Mucosa of gallbladder (tissue), 1 donor: ENCODE results near the gene PDK1. TPM values are rescaled to one million over a fixed set of nuclear protein-coding genes. Genes with fewer than 3 reads are reported as not detected.
A peak's percentile ranks its signal among the peaks of the same experiment; 100 is the strongest.
"Not testable (repeated sequence)": the region's sequence is repeated elsewhere in the genome, so short reads cannot be mapped to it uniquely, and the experiment has no call there.

Experiments used
- DNase-seq: peaks from one replicate; pipeline ENCODE4 v3.0.0-alpha.2; 2020; ENCODE audit warnings: low spot score
- total RNA-seq: library from RNA; stranded (reverse); gene quantifications from one replicate; pipeline ENCODE4 v1.2.1, GENCODE V29; 2021
- donor health status: DM: no; HTN: no; CAD: no.

PDK1 gene
- total RNA-seq, 1 donor from 2014 or later = 17.7 TPM

DNA sequence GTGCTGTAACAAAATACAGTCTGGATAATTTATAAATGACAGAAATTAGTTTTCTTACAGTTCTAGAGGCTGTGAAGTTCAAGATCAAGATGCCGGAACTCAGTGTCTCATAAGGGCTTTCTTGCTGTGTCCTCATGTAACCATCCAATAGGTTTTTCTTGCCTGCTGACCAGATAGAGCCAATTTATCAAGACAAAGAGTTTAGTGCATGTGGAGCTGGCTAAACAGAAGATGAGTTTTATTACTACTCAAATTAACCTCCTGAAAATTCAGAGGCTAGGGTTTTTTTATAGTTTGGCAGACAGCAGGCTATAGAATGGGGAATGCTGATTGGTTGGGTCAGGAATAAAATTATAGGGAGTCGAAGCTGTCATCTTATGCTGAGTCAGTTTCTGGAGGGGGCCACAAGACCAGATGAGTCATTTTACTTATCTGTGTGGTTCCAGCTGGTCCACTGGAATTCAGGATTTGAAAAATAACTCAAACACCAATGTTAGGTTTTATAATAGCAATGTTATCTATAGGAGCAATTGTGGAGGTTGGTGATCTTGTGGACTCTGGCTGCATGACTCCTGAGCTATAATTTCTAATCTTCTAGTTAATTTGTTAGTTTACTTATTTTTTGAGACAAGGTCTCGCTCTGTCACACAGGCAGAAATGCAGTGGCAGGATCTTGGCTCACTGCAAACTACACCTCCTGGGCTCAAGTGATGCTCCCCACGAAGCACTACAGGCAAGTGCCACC, 3.2 kb upstream of the PDK1 start:
- DNase-seq = no peak

GRCh38 chr2:172554352-172555271, 1.3 kb upstream of the PDK1 start:
- DNase-seq = no peak

DNA sequence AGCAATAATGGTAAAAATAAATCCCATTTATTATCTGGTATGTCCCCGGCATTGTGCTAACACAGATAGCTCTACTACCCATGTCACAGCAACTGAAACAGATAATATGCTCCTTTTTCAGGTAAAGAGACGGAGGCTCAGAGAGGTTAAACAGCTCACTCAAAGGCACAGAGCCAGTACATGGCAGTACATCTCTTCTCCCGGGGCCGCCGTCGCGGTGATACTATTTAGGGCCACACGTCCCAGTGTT, 693 bp upstream of the PDK1 start:
- no peak for DNase-seq

DNA sequence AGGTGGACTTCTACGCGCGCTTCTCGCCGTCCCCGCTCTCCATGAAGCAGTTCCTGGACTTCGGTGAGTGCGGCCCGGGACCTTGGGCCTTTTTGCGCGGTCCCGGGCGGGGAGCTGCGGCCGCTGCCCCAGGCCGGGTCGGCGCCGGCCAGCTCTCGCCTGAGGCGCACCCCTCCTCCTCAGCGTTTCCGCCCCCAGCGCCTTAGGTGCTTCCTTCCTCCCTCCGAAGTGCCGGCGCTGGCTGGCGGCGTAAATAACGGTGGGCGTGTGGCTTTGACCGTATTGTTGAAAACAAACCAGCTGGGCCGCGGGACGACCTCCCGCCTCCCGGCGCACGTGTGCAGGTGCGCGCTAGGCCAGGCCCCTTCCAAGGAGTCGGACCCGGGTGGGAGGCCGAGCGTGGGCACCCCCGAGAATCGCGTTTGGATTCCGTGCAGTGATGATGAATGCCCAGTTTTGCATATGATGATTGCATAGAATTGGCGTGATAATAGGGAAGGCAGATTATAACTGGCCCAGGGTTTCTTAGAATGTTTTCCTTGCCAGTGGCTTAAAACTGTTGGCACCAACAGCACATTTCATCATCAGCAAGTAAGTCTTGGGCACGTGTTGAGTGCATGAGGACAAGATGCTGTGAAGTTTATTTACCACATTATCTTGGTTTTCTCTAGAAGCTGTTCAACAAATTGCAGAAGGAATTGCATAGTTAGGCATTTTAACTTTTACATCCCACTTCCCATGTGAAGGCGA, 569 bp downstream of the PDK1 start:
- peak; percentile 54 for DNase-seq

- no peak for DNase-seq
Observed at GRCh38 chr2:172558372-172558771, 2.5 kb downstream of the PDK1 start.

GRCh38 chr2:172560721-172561120, 4.8 kb downstream of the PDK1 start:
- no peak for DNase-seq

- no peak for DNase-seq
Observed at GRCh38 chr2:172561270-172561669, 5.4 kb downstream of the PDK1 start.

DNA sequence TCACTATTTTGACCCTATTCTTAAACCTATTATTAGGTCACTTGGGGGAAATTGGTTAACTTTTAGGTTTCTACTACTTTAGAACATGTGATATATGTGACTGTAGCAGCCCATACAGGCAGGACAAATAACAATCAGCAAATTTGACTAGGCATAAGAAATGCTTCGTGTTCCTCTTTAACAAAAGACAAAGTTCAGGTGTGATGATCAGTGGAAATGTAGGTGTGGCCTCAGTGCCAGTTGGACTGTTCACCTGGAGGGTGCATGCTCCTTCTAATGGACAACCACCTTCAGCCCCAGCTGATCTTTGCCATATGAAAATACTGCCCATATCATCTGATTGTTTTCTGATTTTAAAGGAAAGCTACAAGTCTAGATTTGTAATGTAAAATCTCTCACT, 6.4 kb downstream of the PDK1 start:
- DNase-seq = no peak

DNA sequence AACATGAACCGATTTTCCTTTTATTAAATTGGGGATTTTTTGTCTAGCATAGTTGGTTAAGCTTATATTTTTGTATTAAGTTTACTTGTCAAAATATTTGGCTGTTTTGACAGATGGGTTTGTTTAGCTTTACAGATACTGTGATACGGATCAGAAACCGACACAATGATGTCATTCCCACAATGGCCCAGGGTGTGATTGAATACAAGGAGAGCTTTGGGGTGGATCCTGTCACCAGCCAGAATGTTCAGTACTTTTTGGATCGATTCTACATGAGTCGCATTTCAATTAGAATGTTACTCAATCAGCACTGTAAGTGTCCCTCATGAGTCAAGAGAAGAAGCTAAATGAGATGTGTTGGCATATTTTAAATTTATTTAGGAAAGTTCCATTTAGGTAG, 8.5 kb downstream of the PDK1 start:
- DNase-seq = no peak

GRCh38 chr2:172571245-172571644, 15.4 kb downstream of the PDK1 start:
- no peak for DNase-seq

DNA sequence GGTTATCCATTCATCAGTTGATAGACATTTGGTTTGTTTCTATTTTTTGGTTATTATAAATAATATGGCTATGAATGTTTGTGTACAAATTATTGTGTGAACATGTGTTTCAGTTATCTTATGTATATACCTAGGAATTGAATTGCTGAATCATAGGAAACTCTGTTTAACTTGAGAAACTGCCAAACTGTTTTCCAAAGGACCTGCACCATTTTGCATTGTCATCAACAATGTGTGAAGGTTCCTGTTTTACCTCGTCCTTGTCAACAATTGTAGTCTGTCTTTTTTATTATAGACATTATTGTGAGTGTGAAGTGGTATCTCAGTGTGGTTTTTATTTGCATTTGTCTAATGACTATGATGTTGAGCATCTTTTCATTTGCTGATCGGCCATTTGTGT, 17.1 kb downstream of the PDK1 start:
- no peak for DNase-seq

GRCh38 chr2:172574965-172575364, 19.1 kb downstream of the PDK1 start:
- no peak for DNase-seq

GRCh38 chr2:172578054-172578453, 22.2 kb downstream of the PDK1 start:
- DNase-seq = no peak

DNA sequence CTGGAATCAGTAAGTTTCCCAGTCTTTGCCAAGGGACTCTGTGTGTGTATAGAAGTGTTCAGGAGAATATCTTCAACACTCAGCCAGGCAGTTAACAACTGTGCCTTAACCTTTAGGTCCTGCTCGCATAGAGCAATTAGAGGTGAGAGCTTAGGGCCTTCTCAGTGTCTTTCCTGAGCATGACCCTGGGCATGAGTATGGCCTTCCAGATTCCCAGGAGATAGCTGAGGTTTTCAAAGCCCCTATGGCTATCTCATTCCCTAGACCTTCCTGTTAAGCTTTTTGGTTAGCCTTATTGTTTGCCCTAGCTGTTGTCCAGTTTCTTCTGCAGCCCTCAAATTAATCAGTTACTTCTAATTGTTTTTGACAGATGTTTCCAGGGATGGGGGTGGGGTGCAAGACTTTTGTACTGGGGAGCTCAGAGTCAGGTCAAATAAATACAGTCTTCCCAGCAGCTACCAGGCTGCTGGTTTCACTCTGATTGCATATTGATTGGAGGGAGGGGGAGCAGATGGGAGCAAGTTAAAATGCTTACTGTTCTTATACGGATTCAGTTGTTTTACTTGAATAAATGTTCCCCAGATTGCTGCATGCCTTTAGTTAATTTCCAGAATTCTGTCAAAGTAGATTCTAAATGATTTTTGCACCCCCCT, 23.1 kb downstream of the PDK1 start:
- DNase-seq = no peak

- no peak for DNase-seq
Observed at GRCh38 chr2:172580544-172580943, 24.7 kb downstream of the PDK1 start.

- DNase-seq = no peak
Observed at GRCh38 chr2:172582656-172583055, 26.8 kb downstream of the PDK1 start.

- DNase-seq = no peak
Observed at GRCh38 chr2:172586245-172586891, 30.5 kb downstream of the PDK1 start.

GRCh38 chr2:172587231-172587630, 31.3 kb downstream of the PDK1 start:
- DNase-seq = not testable (repeated sequence)

DNA sequence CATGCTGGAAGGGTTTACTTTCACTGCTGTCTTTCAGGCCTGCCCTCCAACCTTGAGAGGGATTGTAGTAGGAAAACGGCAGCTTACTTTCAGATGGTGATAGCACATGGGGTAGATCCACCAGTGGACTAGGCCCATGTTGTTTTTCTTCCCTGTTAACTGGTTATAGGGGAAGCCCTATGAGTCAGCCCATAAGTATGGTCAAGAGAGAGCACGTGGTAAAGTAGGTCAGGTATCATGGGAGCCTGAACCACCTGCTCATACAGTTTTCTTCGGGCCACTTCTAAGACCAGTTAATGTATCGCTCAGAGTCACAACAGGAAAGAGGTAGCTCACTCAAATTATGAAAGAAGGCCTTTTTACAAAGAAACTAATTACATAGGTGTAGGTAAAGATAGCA, 33.0 kb downstream of the PDK1 start:
- DNase-seq = no peak

DNA sequence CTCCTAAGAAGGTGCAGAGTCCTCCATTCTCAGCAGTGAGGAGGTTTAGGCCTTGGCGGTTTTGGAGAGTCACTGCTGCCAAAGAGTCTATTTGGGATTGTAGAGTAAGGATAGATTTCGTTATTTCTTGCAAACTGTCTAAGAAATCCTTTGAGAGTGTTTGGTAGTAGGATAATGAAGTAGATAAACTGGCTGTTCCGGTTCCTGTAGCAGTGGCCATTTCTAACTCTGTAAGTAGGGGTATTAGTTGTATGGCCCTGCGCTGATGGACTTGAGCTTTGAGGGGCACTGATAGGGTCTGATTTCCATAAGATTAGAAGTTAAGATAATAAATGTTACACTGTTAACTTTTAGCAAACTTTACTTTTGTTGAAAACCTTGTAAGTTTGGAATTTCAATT, 35.5 kb downstream of the PDK1 start:
- not testable (repeated sequence) for DNase-seq

- DNase-seq = not testable (repeated sequence)
Observed at GRCh38 chr2:172592190-172592589, 36.3 kb downstream of the PDK1 start.

DNA sequence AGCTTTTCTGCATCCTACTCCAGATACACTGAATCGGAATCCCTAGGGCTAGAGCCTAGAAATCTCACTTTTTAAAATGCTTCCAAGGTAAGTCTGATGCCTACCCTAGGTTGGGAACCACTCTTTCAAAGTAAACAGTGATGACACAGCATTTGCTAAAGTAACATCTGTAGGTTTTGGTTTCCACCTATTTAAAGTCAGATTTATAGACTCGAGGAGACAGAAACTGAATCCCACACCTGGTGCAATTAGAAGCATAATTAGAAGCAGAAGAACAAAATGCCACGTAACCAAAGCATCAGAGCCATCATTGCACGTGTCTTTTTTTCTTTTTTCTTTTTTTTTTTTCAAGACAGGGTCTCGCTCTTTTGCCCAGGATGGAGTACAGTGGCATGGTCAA, 40.9 kb downstream of the PDK1 start:
- DNase-seq = no peak
